GM12864 (cell line): ENCODE measurements around the gene CBX4.

ENCODE experiments used
- DNase-seq: peaks from one replicate; pipeline ENCODE4 v3.0.0-alpha.2; 2011; ENCODE audit warnings: low read depth
- H3K4me3 ChIP-seq: 2 replicates; pipeline ENCODE4 v1.5.1; 2011; ENCODE audit warnings: mild to moderate bottlenecking, low read depth, low read length, control low read depth
- TF ChIP-seq, protein P1 (sequence below): IDR thresholded peaks from 2 replicates; pipeline ENCODE4 v1.5.1; 2011; ENCODE audit warnings: low read depth, mild to moderate bottlenecking, moderate library complexity, low read length, control low read depth, inconsistent platforms; ENCODE audit errors: missing control alignments

CBX4 gene

DNA sequence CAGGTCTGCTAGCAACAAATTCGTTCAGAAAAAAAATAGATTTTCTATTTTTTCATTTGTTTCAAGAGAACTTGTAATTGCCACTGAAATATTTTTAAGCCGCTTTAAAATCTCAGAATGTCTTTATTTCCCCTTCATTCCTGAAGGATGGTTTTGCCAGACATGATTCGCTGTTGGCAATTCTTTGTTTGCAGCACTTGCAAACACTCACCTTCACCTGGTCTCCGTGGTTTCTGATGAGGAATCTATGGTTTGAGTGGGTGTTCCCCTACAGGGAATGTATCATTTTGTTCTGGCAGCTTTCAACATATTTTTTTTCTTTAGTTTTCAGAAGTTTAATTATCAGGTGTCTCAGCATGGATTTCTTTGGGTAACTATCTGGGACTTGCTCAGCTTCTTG lies 36.3 kb upstream of the CBX4 start:
- TF ChIP-seq, protein P1, sequence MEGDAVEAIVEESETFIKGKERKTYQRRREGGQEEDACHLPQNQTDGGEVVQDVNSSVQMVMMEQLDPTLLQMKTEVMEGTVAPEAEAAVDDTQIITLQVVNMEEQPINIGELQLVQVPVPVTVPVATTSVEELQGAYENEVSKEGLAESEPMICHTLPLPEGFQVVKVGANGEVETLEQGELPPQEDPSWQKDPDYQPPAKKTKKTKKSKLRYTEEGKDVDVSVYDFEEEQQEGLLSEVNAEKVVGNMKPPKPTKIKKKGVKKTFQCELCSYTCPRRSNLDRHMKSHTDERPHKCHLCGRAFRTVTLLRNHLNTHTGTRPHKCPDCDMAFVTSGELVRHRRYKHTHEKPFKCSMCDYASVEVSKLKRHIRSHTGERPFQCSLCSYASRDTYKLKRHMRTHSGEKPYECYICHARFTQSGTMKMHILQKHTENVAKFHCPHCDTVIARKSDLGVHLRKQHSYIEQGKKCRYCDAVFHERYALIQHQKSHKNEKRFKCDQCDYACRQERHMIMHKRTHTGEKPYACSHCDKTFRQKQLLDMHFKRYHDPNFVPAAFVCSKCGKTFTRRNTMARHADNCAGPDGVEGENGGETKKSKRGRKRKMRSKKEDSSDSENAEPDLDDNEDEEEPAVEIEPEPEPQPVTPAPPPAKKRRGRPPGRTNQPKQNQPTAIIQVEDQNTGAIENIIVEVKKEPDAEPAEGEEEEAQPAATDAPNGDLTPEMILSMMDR: no peak
- H3K4me3 ChIP-seq: no peak overlapping the region
- DNase-seq: no peak

DNA sequence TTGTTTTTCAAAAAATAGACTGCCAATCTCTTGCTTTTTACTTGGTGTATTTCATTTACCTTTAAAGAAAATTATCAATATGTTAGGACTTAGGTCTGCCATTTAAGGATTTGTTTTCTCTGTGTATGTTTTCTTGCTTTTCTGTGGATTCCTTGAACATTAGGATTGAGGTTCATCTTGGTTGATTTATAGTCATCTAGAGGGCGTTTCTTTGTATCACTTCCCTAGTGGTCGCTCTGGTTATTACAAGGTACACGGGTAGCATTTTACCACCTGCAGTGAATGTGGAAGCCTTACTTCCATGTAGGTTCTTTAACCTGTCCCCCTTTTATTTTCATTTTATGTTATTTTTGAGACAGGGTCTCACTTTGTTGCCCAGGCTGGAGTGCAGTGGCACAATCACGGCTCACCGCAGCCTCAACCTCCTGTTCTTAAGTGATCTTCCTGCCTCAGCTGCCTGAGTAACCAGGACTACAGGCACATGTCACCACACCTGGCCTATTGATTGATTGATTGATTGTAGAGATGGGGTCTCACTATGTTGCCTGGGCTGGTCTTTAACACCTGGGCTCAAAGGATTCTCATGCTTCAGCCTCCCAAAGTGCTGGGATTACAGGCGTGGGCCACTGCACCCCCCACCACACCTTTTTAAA lies 35.2 kb upstream of the CBX4 start:
- H3K4me3 ChIP-seq: no peak overlapping the region
- TF ChIP-seq, protein P1: peak; percentile 62
- DNase-seq: no peak

- no peak for DNase-seq
- TF ChIP-seq, protein P1: no peak
- H3K4me3 ChIP-seq: no peak overlapping the region
Measured at GRCh38 chr17:79873583-79873982, 34.3 kb upstream of the CBX4 start.

DNA sequence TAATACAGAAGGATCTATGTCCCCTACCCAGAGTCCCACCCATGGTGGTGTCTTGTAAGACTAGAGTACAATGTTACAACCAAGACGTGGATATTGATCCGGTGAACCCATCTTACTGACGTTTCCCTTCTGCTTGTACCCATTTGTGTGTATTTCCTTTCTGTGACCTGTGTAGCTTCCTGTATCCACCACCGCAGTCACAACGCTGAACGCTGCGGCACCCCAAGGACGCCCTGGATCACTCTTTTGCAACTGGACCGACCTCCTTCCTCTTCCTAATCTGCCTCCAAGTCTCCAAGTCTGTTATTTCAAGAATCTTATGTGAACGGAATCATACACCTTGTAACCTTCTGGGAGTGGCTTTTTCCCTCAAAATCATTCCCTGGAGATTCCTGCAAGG lies 33.5 kb upstream of the CBX4 start:
- TF ChIP-seq, protein P1: no peak
- no peak for DNase-seq
- no peak overlapping the region for H3K4me3 ChIP-seq

DNA sequence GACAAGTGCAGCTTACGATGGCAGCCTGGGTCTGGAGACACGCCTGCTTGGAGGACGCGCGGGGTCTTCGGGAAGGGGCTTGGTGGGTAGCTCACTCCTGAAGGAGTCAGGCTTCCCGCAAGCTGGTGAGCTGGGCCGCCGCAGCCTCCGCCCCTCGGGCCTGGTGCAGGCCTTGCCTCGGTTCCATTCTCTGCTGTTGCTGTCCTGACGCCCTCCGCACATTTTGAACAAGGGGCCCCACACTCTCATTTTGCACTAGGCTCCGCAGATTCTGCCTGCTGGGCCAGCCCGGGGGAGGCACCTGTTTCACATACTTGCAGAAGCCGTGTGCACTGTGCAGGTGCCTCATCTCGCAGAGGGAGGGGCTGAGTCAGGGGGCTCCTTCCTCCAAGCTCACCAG lies 31.9 kb upstream of the CBX4 start:
- no peak for DNase-seq
- TF ChIP-seq, protein P1: no peak
- no peak overlapping the region for H3K4me3 ChIP-seq

DNA sequence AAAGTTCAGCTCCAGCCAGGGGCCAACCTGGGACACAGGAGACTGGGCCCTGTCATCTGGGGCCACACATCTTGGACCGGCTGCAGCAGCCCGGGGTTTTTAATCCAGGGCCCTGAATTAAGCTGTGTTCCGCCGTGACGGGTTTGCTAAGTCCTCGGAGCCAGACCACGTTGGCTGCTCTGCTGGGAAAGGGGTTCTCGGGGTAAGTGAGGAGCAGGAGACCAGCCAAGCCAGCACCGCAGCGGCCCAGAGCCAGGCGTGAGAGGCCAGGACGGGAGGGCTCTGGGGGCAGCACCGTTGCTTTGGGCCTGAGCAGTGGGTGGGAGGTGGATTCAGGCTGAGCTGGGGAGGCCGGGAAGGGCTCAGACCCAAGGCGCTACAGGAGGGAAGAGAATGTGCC lies 31.3 kb upstream of the CBX4 start:
- no peak for DNase-seq
- TF ChIP-seq, protein P1: no peak
- H3K4me3 ChIP-seq: no peak overlapping the region
